Panc1 (cell line): ENCODE results near the gene IDH2. TPM values are rescaled to one million over a fixed set of nuclear protein-coding genes. Genes with fewer than 3 reads are reported as not detected.

ENCODE experiments used
- ATAC-seq: fragments of 200-7000 bp; cut with Tn5 transposase; 2 replicates; pipeline ENCODE4 v1.9.1; 2020; ENCODE audit warnings: mild to moderate bottlenecking, moderate library complexity
- BruUV-seq: library from RNA; stranded (reverse); fragments of 400-500 nt; replicated peaks from 2 replicates; lab custom pipeline; 2021; lab: Mats Ljungman, UMichigan
- CTCF ChIA-PET: fragments of 300-600 bp; sonication (Branson Sonifier 250); formaldehyde crosslinking; loops from one replicate; lab custom pipeline; 2022; ENCODE audit warnings: antibody characterized with exemption; lab: Charles Lee
- POLR2A ChIA-PET: fragments of 300-600 bp; sonication (Branson Sonifier 250); formaldehyde crosslinking; loops from one replicate; lab custom pipeline; 2022; ENCODE audit warnings: antibody characterized with exemption; lab: Charles Lee
- DNase-seq: peaks from one replicate; pipeline ENCODE4 v3.0.0-alpha.2; 2010; ENCODE audit warnings: low read depth, low spot score
- H3K27ac ChIP-seq: 2 replicates; pipeline ENCODE4 v1.5.1; 2011; ENCODE audit warnings: mild to moderate bottlenecking, low read length, inconsistent platforms
- H3K27me3 ChIP-seq: fragments of 200-500 bp; sonication (Bioruptor generic); 2 replicates; pipeline ENCODE4 v1.6.0; 2014; ENCODE audit warnings: low read length, inconsistent platforms; ENCODE audit not compliant: control insufficient read depth, insufficient read depth
- H3K36me3 ChIP-seq: fragments of 200-500 bp; sonication (Bioruptor generic); 2 replicates; pipeline ENCODE4 v1.5.1; 2014; ENCODE audit warnings: inconsistent platforms, mild to moderate bottlenecking, low read length, moderate library complexity; ENCODE audit not compliant: control insufficient read depth, insufficient read depth
- H3K4me1 ChIP-seq: 2 replicates; pipeline ENCODE4 v1.5.1; 2011; ENCODE audit warnings: inconsistent platforms, mild to moderate bottlenecking, low read length, moderate library complexity; ENCODE audit not compliant: control insufficient read depth, insufficient read depth
- H3K4me3 ChIP-seq, 2 experiments: 2 replicates each; pipeline ENCODE4 v1.5.1; 2011 to 2012; ENCODE audit warnings: low read depth in 2 of 2, low read length in 2 of 2, mild to moderate bottlenecking in 2 of 2, inconsistent platforms in 1 of 2, moderate library complexity in 1 of 2
- H3K9me3 ChIP-seq: fragments of 200-500 bp; sonication (Bioruptor generic); 2 replicates; pipeline ENCODE4 v1.5.1; 2014; ENCODE audit warnings: low read depth, mild to moderate bottlenecking, inconsistent platforms, low read length, moderate library complexity; ENCODE audit not compliant: control insufficient read depth, insufficient read depth
- CTCF ChIP-seq: fragments of 450-650 bp; IDR thresholded peaks from 2 replicates; pipeline ENCODE4 v1.5.1; 2017; ENCODE audit warnings: mild to moderate bottlenecking
- POLR2AphosphoS5 ChIP-seq: IDR thresholded peaks from 2 replicates; pipeline ENCODE4 v1.6.1; 2012; ENCODE audit warnings: mild to moderate bottlenecking, low read depth, low read length, moderate library complexity
- REST ChIP-seq, 2 experiments: IDR thresholded peaks; 2 replicates each; pipeline ENCODE4 v1.6.1; 2011 to 2012; ENCODE audit warnings: low read depth in 2 of 2, control low read depth in 1 of 2, low read length in 1 of 2, mild to moderate bottlenecking in 1 of 2, moderate library complexity in 1 of 2; ENCODE audit not compliant: insufficient read depth in 1 of 2
- SIN3A ChIP-seq: IDR thresholded peaks from 2 replicates; pipeline ENCODE4 v1.6.1; 2012; ENCODE audit warnings: low read depth, mild to moderate bottlenecking, low read length, moderate library complexity, borderline replicate concordance; ENCODE audit not compliant: insufficient read depth
- TCF7L2 ChIP-seq: IDR thresholded peaks from 2 replicates; pipeline ENCODE4 v1.6.1; 2011; ENCODE audit warnings: mild to moderate bottlenecking, low read depth, low read length, inconsistent platforms
- in situ Hi-C: cut with HindIII; loops from 2 replicates; pipeline ENCODE4 v1.10.0; 2016; ENCODE audit warnings: low sequenced_read_pairs, low pct_unique_long_range_greater_than_20kb
- intact Hi-C: fragments of 100-400 bp; cut with micrococcal nuclease; formaldehyde crosslinking; loops from one replicate; pipeline ENCODE4 v1.10.0; 2022; ENCODE audit not compliant: unreplicated experiment
- total RNA-seq: library from RNA; stranded (reverse); gene quantifications from one replicate; pipeline ENCODE4 v1.2.1, GENCODE V29; 2021; ENCODE audit not compliant: unreplicated experiment

IDH2 gene
- total RNA-seq, 1 experiment from 2014 or later: 197 TPM

GRCh38 chr15:90059208-90059985 is 42.9 kb downstream of the IDH2 start:
- Histone ChIP-seq H3K36me3 (no peaks in the 10 kb centered on the region), H3K9me3 (no peaks in the 10 kb centered on the region), H3K27ac (peak overlapping the region; percentile 46; the same call in 1 of the 2 replicates), H3K4me1 (peaks cover 29% of the 10 kb centered on the region), H3K4me3 (no peak overlapping the region), H3K27me3 (no peaks in the 10 kb centered on the region)
- no TSS peak for BruUV-seq
- DNase-seq (no peak), ATAC-seq (peak; percentile 49; the same call in 1 of the 2 replicates)
- intact Hi-C loops (no loop called here), in situ Hi-C loops (no loop called here)
- no peak for TF ChIP-seq CTCF
- no peak for TF ChIP-seq TCF7L2
- TF ChIP-seq POLR2AphosphoS5: no peak
- TF ChIP-seq SIN3A: no peak
- no peak for TF ChIP-seq REST (IDR thresholded peaks at IDR 0.05; ENCODE audit: insufficient read depth in 1 of 2, low read depth in 2 of 2, low read length in 1 of 2)
- ChIA-PET POLR2A (no interaction called here), CTCF (no interaction called here)

- Histone ChIP-seq H3K36me3 (no peaks in the 10 kb centered on the region), H3K27ac (no peak overlapping the region), H3K4me1 (peaks cover 28% of the 10 kb centered on the region), H3K4me3 (no peak overlapping the region), H3K27me3 (no peaks in the 10 kb centered on the region), H3K9me3 (no peaks in the 10 kb centered on the region)
- CTCF ChIA-PET: no interaction called here
- intact Hi-C loops: no loop called here
- DNase-seq (no peak), ATAC-seq (no peak)
- POLR2A ChIA-PET: interaction anchor here (0.6 kb wide), 1 partner anchor 57 kb away, joined by 4 read pairs; no protein-coding TSS in a partner anchor
- BruUV-seq: no TSS peak
- in situ Hi-C loops: no loop called here
- TF ChIP-seq TCF7L2: no peak
- TF ChIP-seq SIN3A: no peak
- no peak for TF ChIP-seq CTCF
- no peak for TF ChIP-seq POLR2AphosphoS5
- TF ChIP-seq REST (IDR thresholded peaks at IDR 0.05; ENCODE audit: insufficient read depth in 1 of 2, low read depth in 2 of 2, low read length in 1 of 2): no peak
Measured at GRCh38 chr15:90058775-90059174, 43.5 kb downstream of the IDH2 start.
